Right ventricle myocardium inferior (tissue), 1 donor: ENCODE measurements around the gene CCDC127. TPM values are rescaled to one million over a fixed set of nuclear protein-coding genes. Genes with fewer than 3 reads are reported as not detected.
"Not testable (repeated sequence)": the region's sequence is repeated elsewhere in the genome, so short reads cannot be mapped to it uniquely, and the experiment has no call there.

ENCODE experiments used
- ATAC-seq: fragments of 200-7000 bp; cut with Tn5 transposase; one replicate; pipeline ENCODE4 v1.9.1; 2020; ENCODE audit warnings: mild to moderate bottlenecking, moderate library complexity
- DNase-seq: peaks from one replicate; pipeline ENCODE4 v3.0.0; 2021; ENCODE audit errors: missing footprints
- intact Hi-C: fragments of 100-400 bp; cut with DNase I; formaldehyde crosslinking; loops from one replicate; pipeline ENCODE4 v1.11.0; 2022
- total RNA-seq: library from RNA; stranded (reverse); fragmentation: NEBNext Ultra II Directional; extraction: Animal tissue kit (Norgen Biotek cat#: 25700); gene quantifications from one replicate; pipeline ENCODE4 v1.2.1, GENCODE V29; 2021
- donor health status: DM: no; HTN: yes; CAD: no; lungs with severe emphysema.

The CCDC127 gene
- total RNA-seq, 1 donor from 2014 or later = 9.4 TPM

GRCh38 chr5:240550-240949, 22.6 kb upstream of the CCDC127 start:
- ATAC-seq, intact Hi-C loops, DNase-seq: not testable (repeated sequence)

- intact Hi-C loops, DNase-seq, ATAC-seq: not testable (repeated sequence)
These were observed 20.0 kb upstream of the CCDC127 start for GRCh38 chr5:237931-238330.

GRCh38 chr5:235527-235926, 17.6 kb upstream of the CCDC127 start:
- ATAC-seq, intact Hi-C loops, DNase-seq: not testable (repeated sequence)

- intact Hi-C loops = no loop called here
- no peak for ATAC-seq
- no peak for DNase-seq
These were observed 16.5 kb upstream of the CCDC127 start for GRCh38 chr5:234450-234849.

- DNase-seq, intact Hi-C loops, ATAC-seq: not testable (repeated sequence)
These were observed 15.5 kb upstream of the CCDC127 start for GRCh38 chr5:233426-233825.

GRCh38 chr5:231661-232060, 13.7 kb upstream of the CCDC127 start:
- no peak for DNase-seq
- ATAC-seq = no peak

GRCh38 chr5:230711-231110, 12.8 kb upstream of the CCDC127 start:
- ATAC-seq = no peak
- intact Hi-C loops = no loop called here

More at GRCh38 chr5:231661-232060, 13.7 kb upstream of the CCDC127 start:
- intact Hi-C loops = no loop called here

GRCh38 chr5:228886-229285, 10.9 kb upstream of the CCDC127 start:
- intact Hi-C loops = no loop called here
- DNase-seq (no peak), ATAC-seq (no peak)

More at GRCh38 chr5:230711-231110, 12.8 kb upstream of the CCDC127 start:
- no peak for DNase-seq

GRCh38 chr5:227375-227774, 9.4 kb upstream of the CCDC127 start:
- ATAC-seq, DNase-seq, intact Hi-C loops: not testable (repeated sequence)

- no peak for DNase-seq
- no peak for ATAC-seq
- intact Hi-C loops = no loop called here
These were observed 7.4 kb upstream of the CCDC127 start for GRCh38 chr5:225334-225733.

- no peak for ATAC-seq
These were observed 5.8 kb upstream of the CCDC127 start for GRCh38 chr5:223791-224190.

GRCh38 chr5:222951-223715, 5.2 kb upstream of the CCDC127 start:
- intact Hi-C loops, DNase-seq, ATAC-seq: not testable (repeated sequence)

More at GRCh38 chr5:223791-224190, 5.8 kb upstream of the CCDC127 start:
- DNase-seq = no peak
- intact Hi-C loops = no loop called here

- ATAC-seq = no peak
- DNase-seq = no peak
- intact Hi-C loops = loop anchor here (2.0 to 5.0 kb wide), 2 partner anchors 29 to 252 kb away; partner anchors contain the start of gene LRRC14B
These were observed 2.0 kb upstream of the CCDC127 start for GRCh38 chr5:219991-220390.

GRCh38 chr5:219460-219863, 1.5 kb upstream of the CCDC127 start:
- no peak for DNase-seq
- intact Hi-C loops = loop anchor here (2.0 to 5.0 kb wide), 2 partner anchors 29 to 253 kb away; partner anchors contain the start of gene LRRC14B

GRCh38 chr5:218457-219291, 721 bp upstream of the CCDC127 start:
- peak; percentile 88 for DNase-seq
- peak; percentile 69 for ATAC-seq
- intact Hi-C loops = loop anchor here (2.0 to 5.0 kb wide), 2 partner anchors 28 to 254 kb away; partner anchors contain the start of gene LRRC14B

More at GRCh38 chr5:219460-219863, 1.5 kb upstream of the CCDC127 start:
- no peak for ATAC-seq

- intact Hi-C loops = loop anchor here (5.0 kb wide), 1 partner anchor 256 kb away; no protein-coding TSS in a partner anchor
- ATAC-seq, DNase-seq: not testable (repeated sequence)
These were observed 1.9 kb downstream of the CCDC127 start for GRCh38 chr5:216076-216475.

- intact Hi-C loops = loop anchor here (5.0 kb wide), 1 partner anchor 257 kb away; no protein-coding TSS in a partner anchor
- DNase-seq, ATAC-seq: not testable (repeated sequence)
These were observed 2.7 kb downstream of the CCDC127 start for GRCh38 chr5:215256-215655.

- DNase-seq = no peak
- no peak for ATAC-seq
- intact Hi-C loops = no loop called here
These were observed 4.1 kb downstream of the CCDC127 start for GRCh38 chr5:213803-214395.
